Activated T-helper 1 cell treated with Interleukin-2 at 50 U/mL for 16 hours (primary cell): ENCODE data around the gene LRRTM2.
"Not testable (repeated sequence)": the region's sequence is repeated elsewhere in the genome, so short reads cannot be mapped to it uniquely, and the experiment has no call there.

Experiments
- DNase-seq: peaks from one replicate; pipeline ENCODE4 v3.0.0-alpha.2; 2020; ENCODE audit warnings: low read depth

LRRTM2 gene

DNA sequence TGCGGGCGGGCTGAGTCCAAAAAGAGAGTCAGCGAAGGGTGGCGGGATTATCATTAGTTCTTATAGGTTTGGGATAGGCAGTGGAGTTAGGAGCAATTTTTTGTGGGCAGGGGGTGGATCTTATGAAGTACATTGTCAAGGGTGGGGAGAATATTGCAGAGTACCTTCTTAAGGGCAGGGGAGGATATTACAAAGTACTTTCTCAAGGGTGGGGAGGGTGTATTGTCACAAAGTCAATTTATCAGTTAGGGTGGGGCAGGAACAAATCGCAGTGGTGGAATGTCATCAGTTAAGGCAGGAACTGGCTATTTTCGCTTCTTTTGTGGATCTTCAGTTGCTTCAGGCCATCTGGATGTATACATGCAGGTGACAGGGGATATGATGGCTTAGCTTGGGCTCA, 40.3 kb downstream of the LRRTM2 start:
- DNase-seq, result not testable (repeated sequence)

DNA sequence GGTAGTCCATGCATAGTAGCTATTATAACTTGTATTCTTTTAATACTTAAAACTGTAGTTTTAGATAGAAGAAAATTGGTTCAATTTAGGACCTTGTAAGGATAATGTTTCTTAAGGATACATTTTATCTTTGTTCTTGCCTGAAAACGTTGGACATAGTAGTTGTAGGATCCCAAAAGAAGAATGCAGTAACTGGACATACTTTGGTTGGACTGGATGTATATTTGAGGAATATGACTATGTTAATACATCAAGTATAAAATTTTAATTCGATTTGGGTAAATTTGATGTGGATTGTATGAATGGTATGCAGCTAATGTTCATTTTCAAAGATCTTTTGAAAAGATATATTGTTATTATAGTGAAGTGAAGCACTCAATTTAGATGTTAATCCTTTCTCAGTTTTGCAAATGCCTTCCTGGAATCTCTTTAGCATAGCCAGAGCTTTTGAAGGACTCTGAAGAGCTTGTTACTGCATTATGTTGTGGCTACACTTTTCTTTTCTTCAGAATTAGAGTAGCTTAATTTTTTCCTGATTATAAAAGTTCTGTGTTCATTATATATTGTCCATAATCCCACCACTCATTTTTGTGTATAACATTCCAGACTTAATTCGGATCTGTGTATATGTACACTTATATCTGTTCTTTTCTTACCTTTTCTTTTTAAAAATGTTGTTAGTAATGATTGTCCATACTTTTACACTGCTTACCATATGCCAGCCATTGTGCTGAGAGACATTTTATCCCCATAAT, 41.2 kb downstream of the LRRTM2 start:
- no peak for DNase-seq

DNA sequence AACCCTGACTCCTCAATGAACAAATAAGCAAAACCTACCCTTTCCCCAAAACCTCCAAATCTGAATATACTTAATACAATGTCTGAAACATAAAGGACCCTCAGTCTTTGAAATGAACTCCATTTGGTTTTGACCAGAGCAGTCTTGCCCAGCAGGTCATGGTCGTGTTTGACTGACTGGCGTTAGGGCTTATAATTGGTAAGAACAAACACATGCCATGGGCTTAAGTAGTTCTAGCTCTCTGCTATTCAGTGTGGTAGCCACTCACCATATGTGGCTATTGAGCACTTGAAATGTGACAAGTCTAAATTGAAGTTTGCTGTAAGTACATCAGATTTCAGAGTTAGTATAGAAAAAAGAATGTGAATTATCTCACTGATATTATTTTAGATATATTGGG, 42.1 kb downstream of the LRRTM2 start:
- no peak for DNase-seq

DNA sequence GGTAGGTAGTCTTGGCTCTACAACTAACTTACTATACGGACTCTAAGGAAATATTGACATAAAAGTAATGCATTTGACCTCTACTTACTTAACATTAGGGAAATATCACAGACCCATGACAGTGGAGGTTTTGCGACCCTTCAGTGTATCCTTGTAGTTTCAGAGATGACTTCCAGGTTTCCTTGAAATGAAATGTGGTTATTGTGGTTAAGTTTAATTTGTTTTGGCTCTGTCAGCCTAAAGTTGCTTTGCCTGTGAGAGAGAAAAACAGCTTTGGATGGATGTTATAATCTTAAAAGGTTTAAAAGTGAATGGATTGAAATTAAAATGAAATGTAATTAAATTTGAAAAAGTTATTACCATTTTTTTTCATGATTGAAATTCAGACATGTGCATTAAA, 42.9 kb downstream of the LRRTM2 start:
- no peak for DNase-seq

DNA sequence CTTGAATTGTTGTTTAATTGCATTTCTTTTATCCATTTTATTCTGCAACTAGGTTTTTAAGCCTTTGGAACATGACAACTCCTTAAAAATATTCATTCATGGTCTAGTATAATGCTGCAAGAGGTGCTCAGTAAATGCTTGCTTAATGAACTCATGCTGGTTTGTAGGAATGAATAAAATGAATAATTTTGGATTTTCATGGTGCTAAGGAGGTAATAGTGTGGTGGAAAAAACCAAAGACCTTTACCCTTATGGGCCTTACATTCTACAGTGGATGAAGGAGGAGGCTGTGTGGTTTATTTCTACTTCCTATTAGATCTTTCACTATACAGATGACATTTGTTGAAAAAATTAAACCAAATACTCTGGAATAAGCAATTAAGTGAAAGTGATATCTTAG, 43.4 kb downstream of the LRRTM2 start:
- DNase-seq, result no peak

DNA sequence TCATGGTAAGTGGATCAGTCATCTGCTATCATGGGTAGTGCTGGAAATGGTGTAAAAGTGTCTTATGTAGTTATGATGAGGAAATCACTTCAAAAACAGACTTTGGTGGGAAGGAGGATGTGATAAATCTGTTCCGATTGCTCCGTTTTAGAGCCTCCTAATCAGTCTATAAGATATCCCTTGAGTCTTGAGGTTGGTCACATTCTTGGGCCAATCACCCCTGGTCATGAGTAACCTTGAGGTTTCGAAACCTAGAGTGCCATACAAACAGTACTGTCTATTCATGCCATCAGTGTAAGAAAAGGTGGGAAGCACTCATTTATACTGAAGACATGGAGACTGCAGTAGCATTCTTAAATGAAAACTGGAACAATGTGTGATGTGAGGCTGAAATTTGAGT, 45.8 kb downstream of the LRRTM2 start:
- no peak for DNase-seq

DNA sequence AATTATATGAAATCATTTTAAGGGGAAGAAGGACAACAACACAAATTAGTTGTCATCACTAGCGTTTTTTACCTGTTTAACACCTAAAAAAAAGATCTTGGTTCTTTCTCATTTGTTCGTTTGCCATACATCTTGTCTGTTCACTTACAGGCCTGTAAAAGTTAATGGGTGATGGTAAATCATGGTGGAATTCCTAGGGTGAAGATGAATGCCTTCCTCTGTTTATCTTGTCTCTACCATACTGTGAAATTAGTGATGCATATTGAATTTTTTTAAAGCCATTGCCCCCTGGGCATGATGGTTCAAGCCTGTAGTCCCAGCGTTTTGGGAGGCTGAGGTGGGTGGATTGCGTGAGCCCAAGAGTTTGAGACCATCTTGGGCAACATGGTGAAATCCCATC, 46.6 kb downstream of the LRRTM2 start:
- no peak for DNase-seq

DNA sequence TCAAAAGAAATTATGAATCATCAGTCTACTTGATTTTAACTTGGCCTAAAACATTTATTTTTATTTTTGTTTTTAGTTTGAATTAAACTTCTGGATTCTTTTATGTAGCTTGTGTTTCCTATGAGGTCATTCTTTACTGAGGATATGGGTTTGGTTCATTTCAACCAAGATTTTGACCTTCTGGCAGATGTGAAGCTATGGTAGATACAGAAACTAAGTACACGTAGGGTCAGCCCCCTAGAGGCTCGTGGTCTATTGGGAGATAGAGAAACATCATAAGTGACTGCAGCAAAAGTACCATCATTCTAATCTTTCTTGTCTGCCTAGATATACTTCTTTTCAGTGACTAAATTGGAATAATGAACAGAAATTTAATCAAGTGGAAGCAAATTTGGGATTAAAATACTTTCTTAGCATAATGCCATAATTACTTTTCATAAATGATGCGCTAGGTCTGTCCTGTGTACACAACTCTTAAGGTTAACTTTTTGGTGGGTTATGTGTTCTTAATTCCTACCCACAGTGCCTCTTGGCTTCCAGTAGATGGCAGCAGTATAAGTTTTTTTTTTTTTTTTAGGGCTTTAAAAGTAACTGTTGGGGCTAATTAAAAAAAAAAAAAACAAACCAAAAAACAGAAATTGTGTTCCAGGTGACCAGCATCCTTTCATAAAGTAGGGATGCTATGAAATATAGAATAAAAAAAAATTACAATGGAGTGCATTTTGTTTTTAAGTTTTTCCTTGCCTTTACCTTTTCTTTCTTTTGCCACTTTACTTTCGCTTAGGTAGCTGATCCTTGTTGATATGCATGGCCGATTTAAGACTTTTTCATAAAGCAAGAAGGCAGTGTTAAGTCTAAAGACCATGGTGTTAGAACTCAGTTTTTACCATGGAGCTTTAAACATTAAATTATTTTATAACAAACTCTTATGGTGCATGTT, 49.9 kb downstream of the LRRTM2 start:
- no peak for DNase-seq

DNA sequence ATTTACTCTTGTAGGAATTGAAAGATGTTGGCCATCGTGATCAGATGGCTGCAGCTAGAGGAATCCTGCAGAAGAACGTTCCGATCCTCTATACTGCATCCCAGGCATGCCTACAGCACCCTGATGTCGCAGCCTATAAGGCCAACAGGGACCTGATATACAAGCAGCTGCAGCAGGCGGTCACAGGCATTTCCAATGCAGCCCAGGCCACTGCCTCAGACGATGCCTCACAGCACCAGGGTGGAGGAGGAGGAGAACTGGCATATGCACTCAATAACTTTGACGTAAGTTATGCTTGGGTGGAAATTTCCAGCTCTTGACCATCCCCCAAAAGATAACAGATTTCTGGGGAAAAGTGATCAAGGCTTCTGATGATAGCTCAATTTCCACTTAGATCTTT, 50.6 kb downstream of the LRRTM2 start:
- no peak for DNase-seq

DNA sequence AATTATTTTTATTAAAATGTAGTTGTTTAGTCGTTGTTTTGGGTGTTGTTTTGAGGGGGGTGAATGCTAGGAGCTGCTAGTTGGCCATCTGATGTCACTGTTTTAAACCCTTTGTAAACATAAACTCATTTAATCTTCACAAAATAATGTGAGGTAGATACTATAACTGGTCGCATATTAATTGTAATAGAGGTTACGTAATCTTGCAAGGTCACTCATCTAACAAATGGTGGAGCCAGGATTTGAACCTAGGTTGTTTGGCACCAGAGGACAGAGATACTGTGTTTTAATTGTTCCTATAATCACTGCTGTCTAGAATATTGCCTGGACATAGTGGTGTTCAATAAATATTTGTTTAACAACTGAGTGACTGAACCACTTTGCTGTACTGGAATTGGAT, 54.4 kb downstream of the LRRTM2 start:
- DNase-seq, result no peak

DNA sequence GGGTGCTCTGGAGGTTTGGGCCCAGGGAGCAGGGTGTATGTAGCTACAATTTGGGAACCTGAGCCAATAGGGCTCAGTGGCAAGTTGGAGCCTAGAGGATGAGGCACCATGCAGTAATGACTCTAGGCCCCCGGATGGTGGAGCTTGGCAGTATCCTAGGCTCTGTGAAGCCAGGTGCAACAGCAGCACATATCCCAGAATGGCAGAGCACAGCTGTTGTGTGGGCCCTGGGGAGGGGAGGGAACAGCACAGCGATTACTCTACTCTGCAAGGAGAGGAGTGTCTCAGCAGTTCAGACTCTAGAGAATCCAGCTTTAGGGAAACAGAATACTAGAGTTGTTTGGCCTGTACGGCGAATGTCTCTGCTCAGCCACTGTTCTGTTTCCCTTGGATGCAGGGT, 56.1 kb downstream of the LRRTM2 start:
- DNase-seq, result no peak
